A204.1 (cell line): ENCODE measurements around the gene SMAD5.

Experiments used
- FAIRE-seq: peaks from 2 replicates; lab custom pipeline; 2012; peaks lifted over from hg19 to GRCh38; lab: Jason Lieb, UNC

SMAD5 gene

DNA sequence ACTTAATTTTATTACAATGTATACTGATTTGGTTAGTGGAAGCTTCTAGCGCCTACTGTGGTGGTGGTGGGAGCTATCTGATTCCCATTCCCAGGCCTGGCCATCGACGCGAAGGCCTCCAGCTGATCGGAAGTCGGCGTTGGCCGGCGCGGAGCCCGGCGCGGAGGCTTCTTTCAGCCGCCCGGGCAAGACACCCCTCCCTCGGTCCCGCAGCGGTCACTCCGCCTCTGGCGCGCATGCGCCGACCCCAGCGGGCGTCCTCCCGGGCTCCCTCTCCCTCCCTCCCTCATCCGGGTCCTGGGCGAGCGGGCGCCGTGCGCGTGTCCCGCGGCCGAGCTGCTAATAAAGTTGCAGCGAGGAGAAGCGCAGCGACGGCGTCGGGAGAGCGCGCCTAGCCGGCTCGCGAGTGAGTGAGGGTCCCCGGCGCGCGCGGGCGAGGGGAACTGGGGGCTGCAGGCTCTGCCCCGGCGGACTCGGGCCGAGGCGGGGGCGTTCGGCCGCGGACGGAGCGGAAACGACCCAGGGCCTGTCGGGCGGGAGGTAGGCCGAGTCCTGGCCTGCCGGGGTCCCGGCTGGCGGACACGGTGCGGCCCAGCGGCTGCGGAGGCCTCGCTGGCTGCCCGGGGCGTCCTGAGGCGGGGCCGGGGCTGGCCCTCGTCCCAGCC lies at the start of gene SMAD5:
TSS of gene SMAD5 (plus strand) at position 289 of the 665 bp plus-strand sequence. CDS start 20,916 bp downstream, outside the sequence.
- peak; percentile 34 for FAIRE-seq

- no peak for FAIRE-seq
Observed at GRCh38 chr5:136084698-136085097, 47.9 kb upstream of the SMAD5 start.

DNA sequence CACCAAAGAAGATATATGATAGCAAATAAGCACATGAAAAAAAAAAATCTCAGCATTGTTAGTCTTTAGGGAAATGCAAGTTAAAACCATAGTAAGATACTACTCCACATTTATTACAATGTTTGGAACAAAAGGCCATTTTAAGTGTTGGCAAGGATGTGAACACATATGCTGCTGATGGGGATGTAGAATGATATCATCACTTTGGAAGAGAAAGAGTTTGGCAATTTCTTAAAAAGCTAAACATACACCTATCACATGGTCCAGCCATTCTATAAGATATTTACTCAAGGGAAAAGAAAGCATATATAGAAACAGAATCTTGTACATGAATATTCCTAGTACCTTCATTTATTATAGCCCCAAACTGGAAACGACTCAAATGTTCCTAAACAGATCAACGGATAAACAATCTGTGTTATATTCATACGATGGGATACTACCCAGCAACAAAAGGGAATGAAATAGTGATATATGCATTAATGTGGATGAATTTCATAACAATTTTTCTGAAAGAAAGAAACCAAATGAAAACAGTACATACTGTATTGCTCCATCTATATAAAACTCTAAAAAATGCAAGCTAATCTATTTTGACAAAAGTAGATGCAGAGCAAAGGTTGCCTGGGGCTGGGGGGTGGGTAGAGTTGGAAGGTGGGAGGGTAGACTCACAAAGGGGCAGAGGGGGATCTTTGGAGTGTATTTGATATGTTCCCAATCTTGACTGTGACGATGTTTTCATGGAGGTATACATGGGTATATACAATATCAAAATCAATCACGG lies 45.7 kb upstream of the SMAD5 start:
- no peak for FAIRE-seq

GRCh38 chr5:136087961-136088871 lies 44.4 kb upstream of the SMAD5 start:
- no peak for FAIRE-seq

DNA sequence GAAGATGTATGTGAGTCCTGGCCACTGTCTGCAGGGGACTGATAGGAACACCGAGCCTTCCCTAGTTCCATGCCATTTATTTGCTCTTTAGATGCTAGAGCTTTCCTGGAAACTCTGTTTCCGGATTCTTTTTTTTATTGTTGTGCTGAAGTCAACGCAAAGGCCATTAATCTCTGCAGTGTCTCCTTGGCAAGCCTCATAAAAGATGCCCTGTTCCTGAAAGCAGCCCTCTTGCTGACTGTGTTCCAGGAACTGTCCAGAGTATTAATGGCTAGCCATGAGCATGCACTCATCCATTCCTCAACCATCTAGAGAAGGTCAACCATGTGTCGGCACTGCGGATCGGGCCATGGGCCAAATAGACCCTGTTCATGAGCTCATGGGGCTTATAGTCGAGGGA lies 42.9 kb upstream of the SMAD5 start:
- FAIRE-seq = no peak

GRCh38 chr5:136090319-136090718 lies 42.3 kb upstream of the SMAD5 start:
- no peak for FAIRE-seq

- no peak for FAIRE-seq
Observed at GRCh38 chr5:136094189-136094912, 38.3 kb upstream of the SMAD5 start.

- no peak for FAIRE-seq
Observed at GRCh38 chr5:136094913-136095641, 37.6 kb upstream of the SMAD5 start.

GRCh38 chr5:136098176-136098575 lies 34.5 kb upstream of the SMAD5 start:
- FAIRE-seq = no peak

- no peak for FAIRE-seq
Observed at GRCh38 chr5:136099870-136100269, 32.8 kb upstream of the SMAD5 start.

- FAIRE-seq = no peak
Observed at GRCh38 chr5:136101884-136102283, 30.8 kb upstream of the SMAD5 start.

- FAIRE-seq = no peak
Observed at GRCh38 chr5:136103118-136103517, 29.5 kb upstream of the SMAD5 start.

GRCh38 chr5:136104306-136104965 lies 28.2 kb upstream of the SMAD5 start:
- no peak for FAIRE-seq

- FAIRE-seq = no peak
Observed at GRCh38 chr5:136106351-136107031, 26.2 kb upstream of the SMAD5 start.

DNA sequence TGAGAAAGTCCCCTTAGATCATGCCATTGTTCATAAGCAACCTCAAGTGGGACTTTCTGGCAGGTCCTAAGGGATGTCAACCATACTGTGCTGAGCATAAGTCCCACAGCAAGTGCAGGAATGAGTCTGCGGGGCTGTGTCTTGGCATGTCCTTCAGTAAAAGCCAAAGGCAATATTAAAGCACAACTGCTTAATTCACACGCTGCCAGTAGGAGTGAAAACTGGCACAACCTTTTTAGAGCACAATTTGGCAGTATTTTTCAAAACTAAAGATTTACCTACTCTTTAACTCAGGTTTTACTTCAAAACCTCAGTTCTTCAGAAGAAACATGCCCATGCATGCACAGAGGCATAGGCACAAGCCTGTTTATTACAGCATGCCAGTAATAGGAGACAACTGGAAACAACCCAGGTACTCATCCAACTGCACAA lies 24.4 kb upstream of the SMAD5 start:
- no peak for FAIRE-seq

- no peak for FAIRE-seq
Observed at GRCh38 chr5:136108766-136109165, 23.9 kb upstream of the SMAD5 start.

- FAIRE-seq = no peak
Observed at GRCh38 chr5:136109453-136110135, 23.1 kb upstream of the SMAD5 start.

GRCh38 chr5:136113606-136114005 lies 19.0 kb upstream of the SMAD5 start:
- no peak for FAIRE-seq

DNA sequence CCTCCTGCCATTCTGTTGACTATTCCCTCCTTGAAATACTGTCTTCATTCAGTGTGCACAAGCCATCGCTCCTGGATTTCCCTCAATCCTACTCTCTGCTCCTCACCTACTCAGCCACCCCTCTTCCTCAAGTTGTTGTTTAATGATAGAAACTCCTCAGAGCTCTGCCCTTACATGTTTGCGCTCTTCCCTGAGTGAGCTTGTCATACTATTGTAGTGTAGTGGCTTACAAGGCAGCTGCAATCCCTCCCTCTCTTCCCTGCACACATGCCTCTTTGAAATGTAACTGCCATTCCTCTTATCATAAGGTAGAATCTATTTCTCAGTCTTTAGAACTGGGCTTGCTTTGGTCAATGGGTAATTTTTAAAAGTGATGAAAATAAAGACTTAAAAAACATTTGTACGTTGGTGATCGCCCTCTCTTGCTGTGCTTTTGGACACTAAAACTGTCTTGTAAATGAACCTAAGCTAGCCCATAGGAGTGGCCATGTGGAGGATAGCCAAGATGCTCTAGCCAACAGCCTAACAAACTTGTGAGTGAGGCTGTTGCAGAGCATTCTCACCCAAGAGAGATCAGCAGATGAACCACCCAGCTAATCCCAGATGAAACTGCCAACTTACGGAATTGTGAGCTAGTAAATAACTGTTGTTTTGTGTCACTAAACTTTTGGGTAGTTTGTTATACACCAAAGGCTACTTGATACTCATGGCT lies 18.1 kb upstream of the SMAD5 start:
- no peak for FAIRE-seq
